HepG2 (cell line): Measurements from ENCODE around the gene RGS14. TPM values are rescaled to one million over a fixed set of nuclear protein-coding genes. Genes with fewer than 3 reads are reported as not detected.

Source experiments
- ATF4 ChIP-seq, 2 experiments: fragments of 450-650 bp in 1 of 2; sonication (generic) in 1 of 2; formaldehyde crosslinking; IDR thresholded peaks; 2 replicates each; pipeline versions ENCODE4 v1.5.0 to v1.8.0; 2020 to 2022; ENCODE audit warnings: mild to moderate bottlenecking in 1 of 2, missing genetic modification reagents in 1 of 2
- FOXJ3 ChIP-seq: sonication (generic); formaldehyde crosslinking; IDR thresholded peaks from 2 replicates; pipeline ENCODE4 v1.4.0; 2020; ENCODE audit warnings: missing genetic modification reagents, mild to moderate bottlenecking, borderline replicate concordance
- FOXP1 ChIP-seq, 2 experiments: fragments of 450-650 bp in 1 of 2; IDR thresholded peaks; 2 replicates each; pipeline ENCODE4 v1.6.1; 2017 to 2018; ENCODE audit warnings: antibody characterized with exemption in 1 of 2
- JUND ChIP-seq: sonication (generic); formaldehyde crosslinking; IDR thresholded peaks from 2 replicates; pipeline ENCODE4 v1.8.0; 2022; ENCODE audit warnings: mild to moderate bottlenecking, missing genetic modification reagents
- NCOA5 ChIP-seq: sonication (generic); formaldehyde crosslinking; IDR thresholded peaks from 2 replicates; pipeline ENCODE4 v1.4.0; 2020; ENCODE audit warnings: missing genetic modification reagents
- NFE2 ChIP-seq: sonication (generic); formaldehyde crosslinking; IDR thresholded peaks from 2 replicates; pipeline ENCODE4 v1.4.0; 2020; ENCODE audit warnings: missing genetic modification reagents
- NFRKB ChIP-seq: fragments of 450-650 bp; IDR thresholded peaks from 2 replicates; pipeline ENCODE4 v1.6.1; 2017
- PHF20 ChIP-seq: sonication (generic); formaldehyde crosslinking; IDR thresholded peaks from 2 replicates; pipeline ENCODE4 v1.5.0; 2020; ENCODE audit warnings: mild to moderate bottlenecking, missing genetic modification reagents
- POLR2G ChIP-seq: fragments of 200-400 bp; formaldehyde crosslinking; IDR thresholded peaks from 2 replicates; pipeline ENCODE4 v1.6.1; 2018; ENCODE audit warnings: mild to moderate bottlenecking, low read depth, low read length, moderate library complexity
- RAD21 ChIP-seq: fragments of 450-650 bp; formaldehyde crosslinking; IDR thresholded peaks from 2 replicates; pipeline ENCODE4 v1.5.0; 2020; ENCODE audit warnings: mild to moderate bottlenecking
- SIN3A ChIP-seq: IDR thresholded peaks from 2 replicates; pipeline ENCODE4 v1.6.1; 2011; ENCODE audit warnings: low read depth, mild to moderate bottlenecking, control low read depth, low read length, borderline replicate concordance
- SOX5 ChIP-seq: IDR thresholded peaks from 2 replicates; pipeline ENCODE4 v1.6.1; 2016; ENCODE audit warnings: borderline replicate concordance
- SSRP1 ChIP-seq: IDR thresholded peaks from 2 replicates; pipeline ENCODE4 v1.6.1; 2016; ENCODE audit warnings: control low read depth
- ZIK1 ChIP-seq: sonication (generic); formaldehyde crosslinking; IDR thresholded peaks from 2 replicates; pipeline ENCODE4 v1.5.0; 2020; ENCODE audit warnings: mild to moderate bottlenecking, low read depth, missing genetic modification reagents, borderline replicate concordance
- ZNF121 ChIP-seq: sonication (generic); formaldehyde crosslinking; IDR thresholded peaks from 2 replicates; pipeline ENCODE4 v1.5.0; 2020; ENCODE audit warnings: mild to moderate bottlenecking, missing genetic modification reagents
- ZNF124 ChIP-seq: sonication (generic); formaldehyde crosslinking; IDR thresholded peaks from 2 replicates; pipeline ENCODE4 v1.4.0; 2020; ENCODE audit warnings: missing genetic modification reagents
- ZNF263 ChIP-seq: sonication (generic); formaldehyde crosslinking; IDR thresholded peaks from 2 replicates; pipeline ENCODE4 v1.4.0; 2020; ENCODE audit warnings: missing genetic modification reagents
- ZNF441 ChIP-seq: sonication (generic); formaldehyde crosslinking; IDR thresholded peaks from 2 replicates; pipeline ENCODE4 v1.7.0; 2021; ENCODE audit warnings: missing genetic modification reagents, borderline replicate concordance
- ZNF570 ChIP-seq: sonication (generic); formaldehyde crosslinking; IDR thresholded peaks from 2 replicates; pipeline ENCODE4 v1.4.0; 2020; ENCODE audit warnings: mild to moderate bottlenecking, missing genetic modification reagents, borderline replicate concordance
- ZNF572 ChIP-seq: sonication (generic); formaldehyde crosslinking; IDR thresholded peaks from 2 replicates; pipeline ENCODE4 v1.5.1; 2020; ENCODE audit warnings: mild to moderate bottlenecking, missing genetic modification reagents
- ZNF629 ChIP-seq: sonication (generic); formaldehyde crosslinking; conservative IDR thresholded peaks from 2 replicates; pipeline ENCODE4 v1.5.0; 2020; ENCODE audit warnings: missing genetic modification reagents
- ZNF766 ChIP-seq: sonication (generic); formaldehyde crosslinking; IDR thresholded peaks from 2 replicates; pipeline ENCODE4 v1.5.0; 2020; ENCODE audit warnings: missing genetic modification reagents, borderline replicate concordance
- ZNF776 ChIP-seq: sonication (generic); formaldehyde crosslinking; IDR thresholded peaks from 2 replicates; pipeline ENCODE4 v1.4.0; 2020; ENCODE audit warnings: mild to moderate bottlenecking, missing genetic modification reagents
- polyA plus RNA-seq, 8 experiments: library from polyadenylated mRNA; depleted of rRNA in 3 of 8; stranded (reverse) in 7 of 8; unstranded in 1 of 8; fragments of >200 nt; fragmentation: Illumina TruSeq in 4 of 8; extraction: Trizol in 4 of 8; gene quantifications; 2 replicates each; pipeline versions ENCODE4 v1.2.1 to v1.2.3, GENCODE V29; 2011 to 2016; ENCODE audit warnings: low read depth in 4 of 8, missing spikeins in 1 of 8, mixed read lengths in 1 of 8; ENCODE audit not compliant: insufficient read depth in 1 of 8
- total RNA-seq, 5 experiments: library from RNA; depleted of rRNA; stranded (reverse); fragments of >200 nt; fragmentation: Illumina TruSeq; extraction: Trizol; gene quantifications; 2 replicates each; pipeline ENCODE4 v1.2.3, GENCODE V29; 2016; ENCODE audit warnings: low read depth in 1 of 5
- TF ChIP-seq, protein P1 (sequence below): sonication (generic); formaldehyde crosslinking; IDR thresholded peaks from 2 replicates; pipeline ENCODE4 v1.4.0; 2020; ENCODE audit warnings: missing genetic modification reagents, borderline replicate concordance
- TF ChIP-seq, protein P2 (sequence below): sonication (generic); formaldehyde crosslinking; IDR thresholded peaks from 2 replicates; pipeline ENCODE4 v1.8.0; 2022; ENCODE audit warnings: mild to moderate bottlenecking, missing genetic modification reagents, moderate library complexity
- TF ChIP-seq, protein P3 (sequence below): sonication (generic); formaldehyde crosslinking; IDR thresholded peaks from 2 replicates; pipeline ENCODE4 v1.5.1; 2020; ENCODE audit warnings: missing genetic modification reagents, mild to moderate bottlenecking, borderline replicate concordance

RGS14 gene
- total and polyA plus RNA-seq, 2 of the 13 experiments (the other 11 are each of a cell fraction or from before 2014, with no cell fraction given): 11.1 to 17.2 TPM

DNA sequence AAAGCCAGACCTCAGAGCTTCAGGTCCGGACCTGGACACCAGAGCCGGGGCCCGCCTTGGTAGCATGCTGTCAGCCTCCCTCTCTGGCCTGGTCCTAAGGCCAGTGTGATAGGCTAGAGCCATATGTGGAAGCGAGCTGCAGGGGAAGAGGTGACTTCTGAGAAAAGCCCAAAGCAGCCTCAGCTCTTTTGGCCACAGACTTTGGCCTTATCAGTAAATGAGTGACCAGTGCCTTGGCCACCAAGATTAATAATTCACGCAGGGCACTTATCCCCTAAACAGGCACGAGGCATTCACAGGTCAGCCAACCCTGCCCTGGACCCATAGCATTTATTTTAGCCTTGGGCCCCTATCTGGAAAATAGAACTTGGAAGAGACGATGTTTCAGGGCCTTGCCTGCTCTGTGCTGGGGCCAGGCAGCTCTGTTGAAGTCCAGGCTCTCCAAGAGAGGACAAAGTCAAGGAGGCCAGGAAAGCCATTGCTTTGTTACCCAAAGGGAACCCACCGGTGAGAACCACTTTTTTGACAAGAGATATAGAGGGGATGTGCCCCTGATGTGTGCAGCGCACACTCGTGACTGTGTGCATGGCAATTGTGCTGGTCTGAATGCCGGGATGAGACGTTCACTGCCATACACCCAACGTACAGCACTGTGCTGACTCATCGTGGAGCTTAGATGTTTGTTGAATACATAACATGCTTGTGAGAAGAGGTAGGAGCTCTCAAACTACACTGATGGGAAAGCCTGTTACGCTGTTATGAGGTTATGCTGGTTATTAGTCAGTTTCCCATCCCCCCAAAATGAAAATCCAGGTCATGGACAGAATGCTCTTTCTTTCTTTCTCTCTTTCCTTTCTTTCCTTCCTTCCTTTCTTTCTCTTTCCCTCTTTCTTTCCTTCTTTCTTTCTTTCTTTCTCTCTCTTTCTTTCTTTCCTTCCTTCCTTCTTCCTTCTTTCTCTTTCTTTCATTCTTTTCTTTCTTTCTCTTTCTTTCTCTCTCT lies 21.5 kb downstream of the RGS14 start (continued):
- TF ChIP-seq ZNF766 (CRISPR knock-in tag): peak; percentile 87
- peak; percentile 93 for TF ChIP-seq POLR2G
- TF ChIP-seq ZNF263 (CRISPR knock-in tag): peak; percentile 61
- TF ChIP-seq NFE2 (CRISPR knock-in tag): peak; percentile 90
- TF ChIP-seq SOX5 (CRISPR knock-in tag): peak; percentile 54; the same call in 1 of the 2 replicates
- TF ChIP-seq RAD21: peak; percentile 13; the same call in 1 of the 2 replicates
- 0 out of 2 replicates have a peak, but pooled peaks have one; percentile 25 for TF ChIP-seq FOXP1 (IDR thresholded peaks at IDR 0.05)
- no peak for TF ChIP-seq FOXP1 (CRISPR knock-in tag; IDR thresholded peaks at IDR 0.05)
- peak; percentile 74; the same call in 1 of the 2 replicates for TF ChIP-seq ZNF570 (CRISPR knock-in tag)
- TF ChIP-seq, protein P1, sequence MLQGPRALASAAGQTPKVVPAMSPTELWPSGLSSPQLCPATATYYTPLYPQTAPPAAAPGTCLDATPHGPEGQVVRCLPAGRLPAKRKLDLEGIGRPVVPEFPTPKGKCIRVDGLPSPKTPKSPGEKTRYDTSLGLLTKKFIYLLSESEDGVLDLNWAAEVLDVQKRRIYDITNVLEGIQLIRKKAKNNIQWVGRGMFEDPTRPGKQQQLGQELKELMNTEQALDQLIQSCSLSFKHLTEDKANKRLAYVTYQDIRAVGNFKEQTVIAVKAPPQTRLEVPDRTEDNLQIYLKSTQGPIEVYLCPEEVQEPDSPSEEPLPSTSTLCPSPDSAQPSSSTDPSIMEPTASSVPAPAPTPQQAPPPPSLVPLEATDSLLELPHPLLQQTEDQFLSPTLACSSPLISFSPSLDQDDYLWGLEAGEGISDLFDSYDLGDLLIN (CRISPR knock-in tag): peak; percentile 72; the same call in 1 of the 2 replicates
- peak; percentile 83 for TF ChIP-seq SSRP1 (CRISPR knock-in tag)
- TF ChIP-seq ZIK1 (CRISPR knock-in tag): no peak
- TF ChIP-seq, protein P2, sequence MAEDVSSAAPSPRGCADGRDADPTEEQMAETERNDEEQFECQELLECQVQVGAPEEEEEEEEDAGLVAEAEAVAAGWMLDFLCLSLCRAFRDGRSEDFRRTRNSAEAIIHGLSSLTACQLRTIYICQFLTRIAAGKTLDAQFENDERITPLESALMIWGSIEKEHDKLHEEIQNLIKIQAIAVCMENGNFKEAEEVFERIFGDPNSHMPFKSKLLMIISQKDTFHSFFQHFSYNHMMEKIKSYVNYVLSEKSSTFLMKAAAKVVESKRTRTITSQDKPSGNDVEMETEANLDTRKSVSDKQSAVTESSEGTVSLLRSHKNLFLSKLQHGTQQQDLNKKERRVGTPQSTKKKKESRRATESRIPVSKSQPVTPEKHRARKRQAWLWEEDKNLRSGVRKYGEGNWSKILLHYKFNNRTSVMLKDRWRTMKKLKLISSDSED (CRISPR knock-in tag): no peak
- TF ChIP-seq PHF20 (CRISPR knock-in tag): peak; percentile 59
- peak; percentile 73 for TF ChIP-seq FOXJ3
- TF ChIP-seq ZNF121 (CRISPR knock-in tag): no peak
- TF ChIP-seq ZNF124 (CRISPR knock-in tag): 0 out of 2 replicates have a peak, but pooled peaks have one; percentile 33
- TF ChIP-seq ZNF776 (CRISPR knock-in tag): no peak
- no peak for TF ChIP-seq ATF4 (CRISPR knock-in tag; IDR thresholded peaks at IDR 0.05)
- no peak for TF ChIP-seq NFRKB
- TF ChIP-seq NCOA5 (CRISPR knock-in tag): no peak
- no peak for TF ChIP-seq ZNF572 (CRISPR knock-in tag)
- no peak; the same call in 1 of the 2 replicates for TF ChIP-seq ZNF441 (CRISPR knock-in tag)
- TF ChIP-seq, protein P3, sequence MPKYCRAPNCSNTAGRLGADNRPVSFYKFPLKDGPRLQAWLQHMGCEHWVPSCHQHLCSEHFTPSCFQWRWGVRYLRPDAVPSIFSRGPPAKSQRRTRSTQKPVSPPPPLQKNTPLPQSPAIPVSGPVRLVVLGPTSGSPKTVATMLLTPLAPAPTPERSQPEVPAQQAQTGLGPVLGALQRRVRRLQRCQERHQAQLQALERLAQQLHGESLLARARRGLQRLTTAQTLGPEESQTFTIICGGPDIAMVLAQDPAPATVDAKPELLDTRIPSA: peak; percentile 65; the same call in 1 of the 2 replicates
- peak; percentile 42; the same call in 1 of the 2 replicates for TF ChIP-seq SIN3A
- 0 out of 2 replicates have a peak, but pooled peaks have one; percentile 33 for TF ChIP-seq ZNF629 (CRISPR knock-in tag)
- TF ChIP-seq JUND (CRISPR knock-in tag): no peak
